Suprapubic skin (tissue), 3 donors: Measurements from ENCODE around the gene TENT4A.

Source experiments
- EP300 ChIP-seq: sonication (generic); formaldehyde crosslinking; IDR thresholded peaks from one replicate; pipeline ENCODE4 v1.6.1; 2017; ENCODE audit warnings: antibody characterized with exemption
- POLR2A ChIP-seq, 2 donors: fragments of 450-650 bp; IDR thresholded peaks; one replicate each; pipeline ENCODE4 v1.6.1; 2017; ENCODE audit warnings: antibody characterized with exemption in 2 of 2, mild to moderate bottlenecking in 2 of 2, moderate library complexity in 2 of 2
- TF ChIP-seq, protein P1 (sequence below), 2 donors: fragments of 200-600 bp in 1 of 2; fragments of 450-650 bp in 1 of 2; sonication (generic) in 1 of 2; IDR thresholded peaks; one replicate each; pipeline ENCODE4 v1.5.1; 2016 to 2019; ENCODE audit warnings: antibody characterized with exemption in 2 of 2, mild to moderate bottlenecking in 1 of 2, moderate library complexity in 1 of 2

DNA sequence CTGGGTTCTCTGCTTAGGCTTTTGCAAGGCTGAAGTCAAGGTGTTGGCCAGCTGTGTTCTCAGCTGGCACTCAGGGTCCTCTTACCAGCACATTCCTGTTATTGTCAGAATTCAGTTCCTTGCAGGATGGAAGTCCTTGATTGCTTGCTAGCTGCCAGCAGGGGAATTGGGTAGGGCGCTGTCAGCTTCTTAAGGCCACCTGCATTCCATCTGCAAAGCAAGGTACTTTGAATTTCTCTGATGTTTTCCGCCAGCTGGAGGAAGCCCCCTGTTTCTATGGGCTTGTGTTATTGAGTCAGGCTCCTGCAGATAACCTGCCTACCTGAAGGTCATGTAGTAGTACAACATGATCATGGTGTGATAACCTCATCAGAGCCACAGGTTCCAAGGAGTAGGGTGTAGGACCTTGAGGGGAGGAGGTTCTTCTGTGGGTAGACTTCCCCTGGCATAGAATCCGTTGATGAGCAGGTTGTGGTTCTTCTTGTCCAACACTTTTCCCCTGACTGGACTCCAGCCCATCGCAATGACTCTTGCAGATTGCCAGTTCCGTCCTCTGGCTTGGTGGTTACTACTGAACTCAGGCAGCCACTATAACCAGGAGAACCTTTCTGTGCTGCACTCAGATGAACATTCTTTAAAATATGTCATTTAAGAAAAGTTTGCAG is 6.8 kb downstream of the TENT4A start:
- TF ChIP-seq EP300 (no peak), POLR2A (IDR thresholded peaks at IDR 0.05) (no peak)
- TF ChIP-seq, protein P1, sequence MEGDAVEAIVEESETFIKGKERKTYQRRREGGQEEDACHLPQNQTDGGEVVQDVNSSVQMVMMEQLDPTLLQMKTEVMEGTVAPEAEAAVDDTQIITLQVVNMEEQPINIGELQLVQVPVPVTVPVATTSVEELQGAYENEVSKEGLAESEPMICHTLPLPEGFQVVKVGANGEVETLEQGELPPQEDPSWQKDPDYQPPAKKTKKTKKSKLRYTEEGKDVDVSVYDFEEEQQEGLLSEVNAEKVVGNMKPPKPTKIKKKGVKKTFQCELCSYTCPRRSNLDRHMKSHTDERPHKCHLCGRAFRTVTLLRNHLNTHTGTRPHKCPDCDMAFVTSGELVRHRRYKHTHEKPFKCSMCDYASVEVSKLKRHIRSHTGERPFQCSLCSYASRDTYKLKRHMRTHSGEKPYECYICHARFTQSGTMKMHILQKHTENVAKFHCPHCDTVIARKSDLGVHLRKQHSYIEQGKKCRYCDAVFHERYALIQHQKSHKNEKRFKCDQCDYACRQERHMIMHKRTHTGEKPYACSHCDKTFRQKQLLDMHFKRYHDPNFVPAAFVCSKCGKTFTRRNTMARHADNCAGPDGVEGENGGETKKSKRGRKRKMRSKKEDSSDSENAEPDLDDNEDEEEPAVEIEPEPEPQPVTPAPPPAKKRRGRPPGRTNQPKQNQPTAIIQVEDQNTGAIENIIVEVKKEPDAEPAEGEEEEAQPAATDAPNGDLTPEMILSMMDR (IDR thresholded peaks at IDR 0.05), result no peak
